GM12875 (cell line): ENCODE measurements around the gene DMRTA2.

Source experiments
- H3K4me3 ChIP-seq: one replicate; pipeline ENCODE4 v1.5.1; 2011; ENCODE audit warnings: low read depth, low read length, control low read depth
- TF ChIP-seq, protein P1 (sequence below): IDR thresholded peaks from 2 replicates; pipeline ENCODE4 v1.5.1; 2011; ENCODE audit warnings: low read depth, mild to moderate bottlenecking, control low read depth, inconsistent platforms, low read length, moderate library complexity, borderline replicate concordance; ENCODE audit not compliant: insufficient read depth

Gene DMRTA2

DNA sequence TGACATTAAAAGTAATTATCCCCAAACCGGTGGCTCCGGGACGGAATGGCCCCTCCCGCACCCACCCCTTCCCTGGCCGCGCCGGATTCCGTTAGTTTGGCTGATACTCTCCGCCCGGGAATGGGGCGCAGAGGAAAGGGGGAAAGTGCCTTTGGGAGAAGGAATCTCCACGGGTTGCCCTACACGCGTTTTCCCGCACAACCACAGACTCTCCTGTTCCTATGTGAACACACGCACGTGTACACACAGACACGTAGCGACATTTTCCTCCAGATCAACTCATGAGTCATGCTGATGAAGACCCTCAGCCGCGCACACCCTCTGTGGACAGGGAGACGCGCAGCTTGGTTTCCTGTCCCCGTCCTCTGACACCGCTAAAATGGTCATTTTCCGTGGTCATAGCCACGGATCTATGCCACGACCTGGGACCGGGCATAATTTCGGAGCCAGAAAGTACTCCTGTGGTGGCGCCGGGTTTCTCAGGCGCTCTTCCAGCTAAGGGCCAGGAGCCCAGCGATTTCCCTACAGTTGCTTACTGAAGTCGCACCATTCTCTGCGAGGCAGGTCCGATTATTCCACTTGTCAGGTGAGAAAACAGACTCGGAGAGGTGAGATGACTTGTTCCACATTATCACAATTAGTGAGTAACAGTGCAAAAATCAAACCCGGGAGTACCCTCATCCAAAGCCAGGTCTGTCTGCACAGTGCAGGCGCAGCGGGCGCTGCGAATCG lies 4.0 kb upstream of the DMRTA2 start:
- no peak overlapping the region for H3K4me3 ChIP-seq
- TF ChIP-seq, protein P1, sequence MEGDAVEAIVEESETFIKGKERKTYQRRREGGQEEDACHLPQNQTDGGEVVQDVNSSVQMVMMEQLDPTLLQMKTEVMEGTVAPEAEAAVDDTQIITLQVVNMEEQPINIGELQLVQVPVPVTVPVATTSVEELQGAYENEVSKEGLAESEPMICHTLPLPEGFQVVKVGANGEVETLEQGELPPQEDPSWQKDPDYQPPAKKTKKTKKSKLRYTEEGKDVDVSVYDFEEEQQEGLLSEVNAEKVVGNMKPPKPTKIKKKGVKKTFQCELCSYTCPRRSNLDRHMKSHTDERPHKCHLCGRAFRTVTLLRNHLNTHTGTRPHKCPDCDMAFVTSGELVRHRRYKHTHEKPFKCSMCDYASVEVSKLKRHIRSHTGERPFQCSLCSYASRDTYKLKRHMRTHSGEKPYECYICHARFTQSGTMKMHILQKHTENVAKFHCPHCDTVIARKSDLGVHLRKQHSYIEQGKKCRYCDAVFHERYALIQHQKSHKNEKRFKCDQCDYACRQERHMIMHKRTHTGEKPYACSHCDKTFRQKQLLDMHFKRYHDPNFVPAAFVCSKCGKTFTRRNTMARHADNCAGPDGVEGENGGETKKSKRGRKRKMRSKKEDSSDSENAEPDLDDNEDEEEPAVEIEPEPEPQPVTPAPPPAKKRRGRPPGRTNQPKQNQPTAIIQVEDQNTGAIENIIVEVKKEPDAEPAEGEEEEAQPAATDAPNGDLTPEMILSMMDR, result no peak

DNA sequence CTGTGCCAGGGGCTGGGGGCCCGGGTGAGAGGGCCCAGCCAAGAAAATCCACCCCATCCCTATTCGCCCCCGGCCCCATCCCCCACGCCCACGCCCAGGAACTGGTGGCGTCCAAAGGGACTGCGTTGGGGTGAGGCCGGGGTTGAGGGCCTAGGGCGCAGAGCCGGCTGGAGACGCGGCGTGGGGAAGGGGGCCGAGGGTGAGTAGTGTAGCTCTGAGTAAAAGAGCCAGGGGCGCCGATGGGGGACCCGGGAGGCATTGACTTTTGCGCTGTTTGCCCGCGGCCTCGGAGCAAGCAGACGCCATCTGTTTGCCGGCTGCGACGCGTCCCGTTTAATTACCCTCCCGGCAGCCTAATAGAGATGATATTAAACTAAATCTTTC lies 3.5 kb upstream of the DMRTA2 start:
- TF ChIP-seq, protein P1, result no peak
- H3K4me3 ChIP-seq, result no peak overlapping the region

DNA sequence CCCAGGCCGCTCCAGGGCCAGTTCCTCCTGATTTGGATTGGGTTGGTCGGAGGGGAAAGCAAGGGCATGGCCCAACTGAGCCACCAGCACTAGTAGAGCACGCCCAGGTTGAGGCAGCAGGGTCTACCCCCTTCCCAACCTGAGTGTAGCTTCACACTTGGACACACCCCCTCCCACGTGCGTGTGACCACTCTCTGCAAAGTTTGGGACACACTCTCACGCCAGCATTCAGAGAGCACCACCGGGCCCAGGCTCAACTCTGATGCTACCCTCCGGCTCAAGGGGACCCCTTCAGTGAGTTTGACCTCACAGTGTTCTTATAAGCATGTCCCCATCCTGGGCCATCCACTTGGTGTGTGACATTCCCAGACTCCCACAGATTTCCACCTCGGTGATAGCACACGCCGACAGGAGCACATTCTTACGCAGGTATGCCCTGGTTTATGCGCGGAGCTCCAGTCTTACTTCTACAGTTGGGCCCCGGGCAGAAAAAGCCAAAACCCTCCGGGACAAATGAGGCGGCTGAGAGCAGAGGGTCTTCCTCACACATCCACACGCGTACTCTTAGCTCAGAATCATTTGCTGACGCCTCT lies 3.0 kb upstream of the DMRTA2 start:
- no peak overlapping the region for H3K4me3 ChIP-seq
- TF ChIP-seq, protein P1, result no peak

DNA sequence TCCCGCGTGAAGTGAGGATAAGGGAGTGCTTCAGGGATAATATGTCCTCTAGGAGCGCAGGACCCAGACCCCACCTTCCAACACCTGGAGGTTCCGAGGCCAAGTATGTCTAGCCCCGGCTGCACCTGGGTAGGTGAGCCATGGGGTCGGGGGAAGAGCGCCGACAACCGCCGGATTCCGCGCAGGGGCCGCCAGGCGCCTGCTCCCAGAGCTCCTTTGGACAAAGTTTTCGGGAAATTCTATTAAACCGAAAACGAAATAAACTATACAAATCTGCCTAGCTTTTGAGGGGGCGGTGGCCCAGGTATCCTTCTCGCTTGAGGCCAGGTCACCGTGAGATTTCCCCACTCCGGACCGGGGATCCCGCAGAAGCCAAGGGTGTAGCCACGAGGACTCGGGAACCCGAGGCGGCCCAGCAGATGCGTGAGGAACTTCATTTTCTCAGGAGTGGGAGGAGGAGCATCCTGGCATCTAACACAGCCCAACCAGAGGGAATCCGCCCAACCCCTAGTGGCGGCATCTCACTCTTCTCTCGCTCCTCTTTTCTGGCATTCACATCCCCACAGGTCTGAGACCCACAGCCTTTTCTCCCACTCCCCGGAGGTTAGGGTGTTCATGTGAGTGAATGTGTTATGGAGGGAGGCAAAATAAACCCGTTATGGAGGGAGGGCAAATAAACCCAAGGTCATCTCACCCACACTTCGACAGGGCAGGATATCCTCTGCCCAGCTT lies 2.3 kb upstream of the DMRTA2 start:
- TF ChIP-seq, protein P1, result 0 out of 2 replicates have a peak, but pooled peaks have one; percentile 14
- H3K4me3 ChIP-seq, result no peak overlapping the region

DNA sequence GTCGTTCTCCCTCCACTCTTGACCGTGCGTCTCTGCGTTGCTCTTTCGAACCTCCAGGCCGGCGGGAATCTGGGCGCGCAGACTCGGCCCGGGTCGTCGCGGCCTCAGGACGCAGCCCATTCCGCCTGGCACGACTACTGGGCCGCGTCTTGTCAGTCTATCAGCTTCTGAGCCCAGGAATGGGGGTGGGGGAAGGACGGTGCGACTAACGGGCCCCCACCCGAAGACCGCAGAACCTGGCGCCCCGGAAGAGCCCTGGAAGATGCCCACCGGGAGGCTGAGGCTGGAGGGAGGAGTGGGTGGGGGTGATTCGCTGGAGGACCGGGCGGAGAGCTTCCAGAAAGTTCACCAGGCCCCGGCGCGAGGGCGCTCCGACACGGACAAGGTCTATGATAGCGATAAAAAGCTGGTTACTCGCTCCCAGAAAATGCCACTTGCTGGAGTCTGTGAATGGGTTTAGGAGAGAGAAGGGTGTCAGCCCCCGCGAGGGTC lies 1.7 kb upstream of the DMRTA2 start:
- TF ChIP-seq, protein P1, result no peak
- no peak overlapping the region for H3K4me3 ChIP-seq

DNA sequence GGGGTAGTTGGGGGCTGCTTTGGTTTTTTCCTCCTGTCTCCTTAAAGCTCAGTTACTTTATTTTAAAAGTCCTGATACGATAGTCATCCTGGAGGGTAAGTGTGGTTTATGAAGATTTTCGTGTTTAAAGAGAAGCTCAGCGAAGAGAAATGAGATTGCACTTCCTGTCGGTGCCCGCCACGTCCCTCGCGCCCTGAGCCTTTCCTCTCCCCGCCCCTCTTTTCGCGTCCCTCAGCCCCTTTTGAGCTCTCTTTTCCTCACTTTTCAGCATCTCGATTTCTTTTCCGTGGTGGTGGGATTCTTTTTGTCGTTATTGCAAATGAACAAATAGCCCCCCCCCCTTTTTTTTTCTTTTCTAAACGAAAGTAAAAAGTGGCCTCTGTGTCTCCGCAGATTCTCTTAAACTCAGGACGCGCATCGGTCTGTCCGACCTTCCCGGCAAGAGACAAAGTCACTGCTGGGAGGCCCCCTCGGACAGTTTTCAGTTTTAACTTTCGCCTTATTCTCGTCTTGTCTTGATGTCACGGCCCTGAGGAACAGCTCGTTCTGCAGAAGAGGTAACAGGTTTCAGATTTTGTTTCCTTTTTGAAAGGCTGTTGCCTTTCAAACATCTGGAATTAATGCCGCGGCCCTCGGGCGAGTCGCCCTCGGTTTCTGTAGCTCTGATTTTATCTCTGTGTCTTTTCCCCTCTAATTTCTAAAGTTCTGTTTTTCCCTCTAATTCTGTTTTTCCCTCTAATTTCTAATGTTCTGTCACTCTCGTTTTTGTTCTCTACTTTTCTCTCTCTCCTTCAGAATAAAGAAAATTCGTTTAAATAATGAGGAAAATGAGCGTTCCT lies 1.0 kb upstream of the DMRTA2 start:
- peak overlapping the region; percentile 47 for H3K4me3 ChIP-seq
- TF ChIP-seq, protein P1, result no peak
